NOMO-1 treated with DMSO at 0.1 percent for 48 hours (cell line): ENCODE data around the gene TAS2R42.

Experiments used
- DNase-seq: peaks from one replicate; lab custom pipeline; 2025; ENCODE audit not compliant: unreplicated experiment; lab: John Stamatoyannopoulos, UW

The TAS2R42 gene

DNA sequence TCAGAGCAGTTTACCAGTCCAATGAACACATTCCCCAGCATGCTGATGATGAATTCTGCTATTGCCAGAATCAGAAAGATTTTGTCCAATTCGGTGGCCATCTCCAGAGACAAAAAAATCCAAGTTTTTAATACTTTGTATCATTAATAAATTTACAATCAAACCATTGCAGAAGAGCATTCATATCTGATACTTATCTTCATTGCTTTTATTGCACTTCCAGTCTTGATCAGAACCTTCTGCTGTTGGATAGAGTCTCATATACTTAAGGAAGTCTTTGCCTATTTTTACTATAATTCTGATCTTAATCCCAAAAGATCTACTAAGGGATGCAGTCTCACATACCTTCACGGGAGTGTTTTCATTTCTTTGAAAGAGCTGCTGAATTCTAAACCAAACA is at the start of gene TAS2R42:
Gene TAS2R42, minus strand, starts transcription at position 101 of the 400 bp plus-strand sequence. Its CDS starts 0 bp downstream, at position 101.
- DNase-seq: no peak

DNA sequence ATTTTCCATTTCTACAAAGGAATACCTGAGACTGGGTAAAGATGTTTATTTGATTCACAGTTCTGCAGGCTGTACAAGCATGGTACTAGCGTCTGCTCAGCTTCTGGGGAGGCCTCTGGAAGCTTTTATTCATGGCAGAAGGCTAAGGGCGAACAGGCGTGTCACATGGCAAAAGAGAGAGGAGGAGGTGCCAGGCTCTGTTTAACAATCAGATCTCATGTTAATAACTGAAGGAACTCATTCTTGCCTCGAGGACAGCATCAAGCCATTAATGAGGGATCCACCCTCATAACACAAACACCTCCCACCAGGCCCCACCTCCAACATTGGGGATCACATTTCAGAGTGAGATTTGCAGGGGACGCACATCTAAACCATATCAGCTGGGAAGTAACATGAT is 46.8 kb upstream of the TAS2R42 start:
- no peak for DNase-seq

DNA sequence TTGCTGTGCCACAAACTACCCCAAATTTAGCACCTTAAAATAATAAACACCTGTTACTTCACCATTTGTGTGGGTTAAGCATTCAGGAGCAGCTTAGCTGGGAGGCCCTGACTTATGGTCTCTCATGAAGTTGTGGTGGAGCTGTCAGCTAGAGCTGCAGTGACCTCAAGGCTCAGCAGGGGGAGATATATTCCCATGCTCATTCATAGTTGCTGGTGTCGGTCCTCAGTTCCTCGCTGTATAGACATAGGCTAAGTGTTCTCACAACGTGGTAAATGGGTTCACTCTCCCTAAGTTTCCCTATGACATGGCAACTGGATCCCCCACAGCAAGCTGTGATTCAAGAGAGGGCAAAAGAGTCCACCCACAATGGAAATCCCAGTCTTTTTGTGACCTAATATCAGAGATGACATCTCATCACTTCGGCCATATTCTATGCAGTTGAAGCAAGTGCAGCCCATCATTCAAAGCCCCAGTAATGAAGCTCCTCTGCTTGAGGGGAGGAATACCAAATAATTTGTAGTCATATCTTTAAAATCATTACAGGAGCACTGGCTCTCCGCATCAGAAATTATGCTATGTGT is 41.7 kb upstream of the TAS2R42 start:
- peak; percentile 23 for DNase-seq

DNA sequence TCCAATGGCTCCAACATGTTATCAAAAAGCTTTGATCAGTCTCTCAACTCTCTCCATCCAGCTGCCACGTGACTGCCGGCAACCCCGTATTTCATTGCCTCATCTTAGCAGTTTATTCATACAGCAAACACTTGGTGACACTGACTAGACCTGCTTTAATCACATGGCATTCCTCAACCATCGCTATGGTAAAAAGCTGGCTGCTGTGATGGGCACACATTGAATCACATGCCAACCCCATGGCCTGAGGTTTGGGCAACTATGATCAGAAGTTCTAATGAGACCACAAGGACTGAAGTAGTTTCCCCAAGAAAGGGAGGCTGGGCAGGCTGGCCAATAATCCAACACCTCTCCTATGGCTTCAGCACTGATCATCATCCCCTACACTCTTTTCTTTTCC is 40.6 kb upstream of the TAS2R42 start:
- DNase-seq: no peak

GRCh38 chr12:11209113-11209512 is 22.4 kb upstream of the TAS2R42 start:
- DNase-seq: no peak

DNA sequence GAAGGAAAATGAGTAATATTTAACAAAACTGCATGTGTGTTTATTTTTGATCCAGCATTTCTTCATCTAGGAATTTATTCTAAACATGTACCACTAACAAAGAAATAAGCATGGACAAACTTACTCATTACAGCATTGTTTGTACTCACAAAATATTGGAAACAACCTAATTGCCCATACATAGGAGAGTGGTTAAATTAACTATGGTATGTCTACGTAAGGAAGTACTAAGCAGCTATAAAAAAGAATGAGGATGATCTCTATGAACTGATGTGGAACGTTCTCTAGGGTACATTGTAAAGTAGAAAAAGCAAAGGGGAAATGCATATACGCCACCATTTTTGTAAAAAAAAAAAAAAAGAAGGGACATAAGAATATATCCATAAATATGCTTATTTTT is 17.4 kb upstream of the TAS2R42 start:
- DNase-seq: no peak

DNA sequence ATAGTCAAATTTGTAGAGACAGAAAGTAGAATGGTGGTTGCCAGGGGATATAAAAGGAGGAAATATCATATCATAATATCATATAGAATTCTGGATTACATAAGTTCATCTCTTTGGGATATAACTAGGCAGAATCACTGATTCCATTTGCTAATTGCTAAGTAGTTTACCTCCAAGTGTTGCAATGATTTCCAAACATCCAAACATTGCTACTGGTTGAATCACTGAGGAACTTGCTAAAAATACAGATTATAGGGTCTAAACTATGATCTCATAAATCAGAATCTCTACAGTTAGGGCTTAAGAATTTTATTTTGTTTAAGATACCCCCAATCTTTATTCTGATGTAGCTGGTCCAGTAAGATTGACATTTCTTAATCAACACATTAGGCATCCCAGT is 16.1 kb upstream of the TAS2R42 start:
- DNase-seq: no peak

DNA sequence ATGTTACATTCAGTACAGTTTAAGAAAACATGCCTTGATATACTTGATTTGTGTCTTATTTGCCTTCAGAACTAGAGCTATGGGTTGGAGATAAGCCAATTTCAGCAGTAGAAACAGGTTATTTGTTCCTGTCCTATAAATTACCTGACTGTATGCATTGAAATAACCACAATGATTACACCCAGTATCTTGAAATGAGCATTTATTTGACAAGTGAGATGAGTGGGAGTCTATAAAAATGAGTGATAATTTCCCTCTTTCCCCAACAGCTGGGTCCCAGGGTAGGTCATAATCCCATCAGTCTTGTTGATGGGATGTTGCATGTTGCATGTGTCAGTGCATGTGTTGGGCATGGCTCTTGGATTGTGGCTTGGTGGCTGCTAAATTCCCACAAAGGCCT is 3.7 kb downstream of the TAS2R42 start:
- no peak for DNase-seq

DNA sequence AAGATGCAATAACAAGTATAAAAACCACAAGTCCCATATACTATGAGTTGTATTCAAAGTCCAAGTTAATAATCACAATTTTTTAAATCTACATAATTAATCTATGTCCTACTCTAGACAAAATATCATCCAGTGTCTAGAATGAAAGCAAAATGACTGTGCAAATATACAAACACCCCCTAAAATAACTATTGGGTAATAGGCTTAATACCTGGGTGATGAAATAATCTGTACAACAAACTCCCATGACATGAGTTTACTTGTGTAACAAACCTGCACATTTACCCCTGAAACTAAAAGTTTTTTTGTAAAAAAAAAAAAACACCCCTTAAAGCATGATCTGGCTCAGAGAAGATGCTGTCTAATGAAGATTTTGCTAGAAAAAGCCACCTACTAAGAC is 4.2 kb downstream of the TAS2R42 start:
- DNase-seq: no peak

GRCh38 chr12:11178250-11178649 is 8.5 kb downstream of the TAS2R42 start:
- no peak for DNase-seq

- no peak for DNase-seq
Observed at GRCh38 chr12:11174022-11174421, 12.7 kb downstream of the TAS2R42 start.

DNA sequence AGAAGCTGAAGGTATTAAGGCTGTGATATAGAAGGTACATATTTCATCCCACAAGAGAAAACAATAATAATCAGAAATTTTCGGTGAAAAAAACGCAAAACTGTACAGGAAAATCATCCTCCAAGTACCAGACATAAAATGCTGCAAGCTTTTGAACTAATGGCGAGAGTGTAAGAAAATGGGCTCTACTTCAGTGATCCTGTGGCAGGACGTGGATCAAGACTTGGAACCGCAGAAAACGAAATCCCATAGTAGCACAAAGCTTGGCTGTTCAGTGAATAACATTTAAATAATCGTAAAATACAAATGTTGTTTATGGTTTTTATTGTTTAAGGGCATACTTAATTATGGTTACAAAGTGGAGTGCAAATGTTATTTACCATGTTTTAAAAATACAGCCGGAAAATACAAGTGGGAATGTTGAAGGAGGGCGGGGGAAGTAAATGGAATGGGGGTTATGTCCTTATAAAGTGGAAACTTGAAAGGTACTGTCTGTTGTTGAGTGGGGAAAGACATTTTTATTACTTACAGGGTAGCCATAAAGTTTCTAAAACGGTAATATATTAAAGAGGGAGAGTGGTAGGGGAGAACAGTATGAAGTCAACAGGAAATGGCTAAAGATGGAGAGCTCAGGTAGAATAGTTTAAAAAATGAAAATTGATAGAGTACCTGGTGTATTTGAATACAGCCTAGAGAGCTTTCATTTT is 14.6 kb downstream of the TAS2R42 start:
- peak; percentile 20 for DNase-seq

- DNase-seq: peak; percentile 89
Observed at GRCh38 chr12:11171145-11171968, 15.4 kb downstream of the TAS2R42 start, which contains the start of gene SMIM10L1. Gene SMIM10L1, plus strand, starts transcription at chr12:11171194. Its CDS starts 163 bp downstream, at chr12:11171357.

DNA sequence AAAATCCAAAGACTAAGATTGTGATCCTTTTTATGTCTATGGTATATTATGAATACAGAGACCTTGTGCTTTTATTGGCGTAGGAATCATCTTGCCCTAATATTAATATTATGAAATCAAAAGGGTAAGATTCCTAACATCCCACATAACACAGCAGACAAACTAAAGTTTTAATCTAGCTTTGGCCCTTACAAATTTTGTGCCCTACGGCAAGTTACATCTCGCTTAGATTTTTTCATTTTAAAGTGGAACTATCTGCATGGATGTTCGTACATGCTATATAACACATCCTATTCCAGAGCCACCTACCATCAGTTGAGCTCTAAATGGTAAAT is 16.0 kb downstream of the TAS2R42 start:
- DNase-seq: no peak

DNA sequence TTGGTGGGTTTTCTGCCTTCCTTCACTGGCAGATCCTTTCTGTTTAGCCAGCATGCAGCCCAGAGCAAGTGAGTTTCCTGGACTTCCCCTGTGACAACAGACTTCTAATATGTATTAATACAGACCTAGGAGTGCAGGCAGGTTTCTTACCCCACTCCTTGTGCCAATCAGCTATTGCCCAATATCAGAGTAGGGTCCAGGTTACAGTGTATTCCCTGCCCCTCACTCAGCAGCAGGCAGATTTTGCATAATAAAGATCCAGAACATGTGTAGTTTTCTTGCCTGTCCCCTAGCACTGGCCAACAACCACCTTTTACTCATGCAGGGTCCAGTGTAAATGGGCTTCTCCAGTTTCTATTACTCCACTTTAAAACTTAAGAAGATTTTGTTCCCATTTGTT is 20.4 kb downstream of the TAS2R42 start:
- DNase-seq: no peak

DNA sequence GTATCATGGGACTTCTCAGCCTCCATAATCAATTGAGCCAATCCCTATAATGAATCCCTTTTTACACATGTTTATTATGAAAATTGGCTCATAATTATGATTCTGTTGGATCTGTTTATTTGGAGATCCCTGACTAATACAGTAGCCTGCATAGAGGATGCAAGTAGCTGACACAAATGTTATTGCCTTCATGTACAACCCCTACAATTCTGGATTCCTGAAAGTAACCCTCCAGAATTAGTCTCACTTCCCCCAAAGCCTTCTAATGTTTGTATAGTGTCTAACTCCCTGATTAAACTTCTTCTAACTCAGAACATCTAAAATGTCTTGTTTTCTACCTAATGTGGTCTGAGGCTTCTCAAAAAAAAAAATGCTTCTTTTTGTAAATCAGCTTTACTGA is 22.4 kb downstream of the TAS2R42 start:
- DNase-seq: no peak

GRCh38 chr12:11162502-11162901 is 24.2 kb downstream of the TAS2R42 start:
- no peak for DNase-seq

DNA sequence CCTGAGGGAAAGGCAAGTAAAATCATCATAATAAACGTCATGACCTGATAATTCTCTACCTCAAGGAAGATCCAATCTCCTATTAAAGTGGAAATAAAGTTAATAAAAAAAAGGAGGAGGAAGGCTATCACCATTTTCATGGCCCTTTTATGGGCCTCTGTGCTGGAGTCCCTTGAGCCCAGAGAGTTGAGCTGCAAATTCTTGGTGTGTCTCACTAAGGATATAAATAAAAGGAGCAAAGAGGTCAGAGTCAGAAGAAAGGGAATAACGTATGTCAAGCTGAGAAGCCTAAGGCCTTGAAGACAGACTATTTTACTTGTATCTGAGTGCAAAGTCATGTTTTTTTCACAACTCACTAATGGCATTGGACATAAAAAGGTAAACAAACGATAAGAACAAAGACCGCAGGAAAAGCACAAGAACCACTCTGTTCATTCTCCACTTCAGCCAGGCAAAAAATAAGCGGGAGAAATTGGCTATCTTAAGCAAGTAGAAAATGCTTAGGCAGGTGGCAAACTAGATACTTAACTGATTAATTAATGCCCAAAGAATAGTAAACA is 27.8 kb downstream of the TAS2R42 start:
- no peak for DNase-seq

GRCh38 chr12:11154400-11154925 is 32.3 kb downstream of the TAS2R42 start:
- no peak for DNase-seq

DNA sequence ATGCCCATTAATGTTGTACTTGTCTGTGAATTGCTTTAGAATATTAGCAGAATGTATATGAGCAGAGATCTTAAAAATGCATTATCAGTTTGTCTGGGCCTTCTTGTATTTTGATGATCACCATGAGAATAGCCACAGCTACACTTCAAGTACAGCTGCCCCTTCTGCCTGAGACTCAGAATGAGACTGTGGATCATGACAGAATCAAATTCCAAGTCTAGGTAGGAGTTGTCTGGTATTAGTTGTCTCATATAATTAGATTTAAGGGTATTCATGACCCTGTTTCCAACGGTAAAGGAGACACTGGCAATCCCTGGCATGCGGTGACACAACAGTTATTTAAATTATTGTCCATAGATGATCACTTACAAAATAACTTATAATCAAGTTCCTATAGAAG is 34.0 kb downstream of the TAS2R42 start:
- no peak for DNase-seq

GRCh38 chr12:11150832-11151231 is 35.9 kb downstream of the TAS2R42 start:
- DNase-seq: no peak

GRCh38 chr12:11147420-11147819 is 39.3 kb downstream of the TAS2R42 start:
- no peak for DNase-seq
